Choroid plexus epithelial cell (primary cell): Measurements from ENCODE around the gene GRAMD2A.
A peak's percentile ranks its signal among the peaks of the same experiment; 100 is the strongest.

ENCODE experiments used
- DNase-seq: peaks from one replicate; pipeline ENCODE4 v3.0.0-alpha.2; 2010; ENCODE audit warnings: low read depth
- H3K4me3 ChIP-seq: 2 replicates; pipeline ENCODE4 v1.5.1; 2011; ENCODE audit warnings: low read depth, mild to moderate bottlenecking, control low read depth, low read length, moderate library complexity
- CTCF ChIP-seq: conservative IDR thresholded peaks from 2 replicates; pipeline ENCODE4 v1.5.1; 2011; ENCODE audit warnings: low read depth, mild to moderate bottlenecking, control low read depth, inconsistent platforms, low read length, moderate library complexity

GRAMD2A gene

GRCh38 chr15:72161361-72162132 is 36.0 kb downstream of the GRAMD2A start:
- no peak for DNase-seq
- no peak for TF ChIP-seq CTCF
- H3K4me3 ChIP-seq, result no peak overlapping the region

DNA sequence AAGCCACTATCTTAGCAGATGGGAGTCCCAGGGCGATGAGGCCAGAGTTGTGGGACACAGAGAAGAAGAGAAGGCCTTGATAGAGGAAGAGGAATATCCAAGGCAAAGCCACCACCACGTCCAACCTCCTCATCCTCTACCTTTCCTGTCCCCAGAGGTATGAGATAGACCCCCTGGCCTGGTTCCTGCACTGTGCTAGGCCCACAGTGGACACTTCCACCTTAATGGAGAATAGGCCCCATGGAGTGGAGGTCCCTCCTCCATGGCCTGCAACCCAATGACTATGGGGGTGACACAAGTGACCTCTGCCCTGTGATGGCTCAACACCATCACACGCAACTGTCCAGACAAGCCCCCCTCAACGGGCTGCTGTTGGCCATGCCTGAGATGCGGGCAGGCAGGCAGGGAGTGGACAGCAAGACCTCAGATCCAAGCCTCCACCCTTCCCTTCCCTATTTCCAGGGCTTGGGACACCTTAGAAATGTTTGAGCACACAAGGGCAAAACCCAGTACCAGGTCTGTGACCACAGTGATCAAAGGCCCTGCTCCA is 36.8 kb downstream of the GRAMD2A start:
- TF ChIP-seq CTCF, result no peak
- no peak overlapping the region for H3K4me3 ChIP-seq
- no peak for DNase-seq

DNA sequence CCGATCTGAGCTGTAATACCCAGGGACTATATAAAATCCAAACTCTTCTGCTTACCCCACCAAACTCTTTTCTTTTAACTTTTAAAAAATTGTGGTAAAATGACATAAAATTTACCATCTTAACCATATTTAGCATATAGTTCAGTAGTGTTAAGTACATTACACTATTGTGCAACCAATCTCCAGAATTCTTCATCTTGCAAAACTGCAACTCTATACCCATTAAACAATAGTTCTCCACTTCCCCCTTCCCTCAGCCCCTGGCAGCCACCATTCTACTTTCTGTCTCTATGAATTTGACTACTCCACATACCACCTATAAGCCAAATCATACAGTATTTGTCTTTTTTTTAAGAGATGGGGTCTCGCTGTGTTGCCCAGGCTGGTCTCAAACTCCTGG is 40.7 kb downstream of the GRAMD2A start:
- no peak for DNase-seq
- TF ChIP-seq CTCF, result no peak
- no peak overlapping the region for H3K4me3 ChIP-seq

- peak overlapping the region; percentile 64 for H3K4me3 ChIP-seq
- DNase-seq, result peak; percentile 88
- TF ChIP-seq CTCF, result peak; percentile 95
Observed at GRCh38 chr15:72155635-72156616, 41.7 kb downstream of the GRAMD2A start.

DNA sequence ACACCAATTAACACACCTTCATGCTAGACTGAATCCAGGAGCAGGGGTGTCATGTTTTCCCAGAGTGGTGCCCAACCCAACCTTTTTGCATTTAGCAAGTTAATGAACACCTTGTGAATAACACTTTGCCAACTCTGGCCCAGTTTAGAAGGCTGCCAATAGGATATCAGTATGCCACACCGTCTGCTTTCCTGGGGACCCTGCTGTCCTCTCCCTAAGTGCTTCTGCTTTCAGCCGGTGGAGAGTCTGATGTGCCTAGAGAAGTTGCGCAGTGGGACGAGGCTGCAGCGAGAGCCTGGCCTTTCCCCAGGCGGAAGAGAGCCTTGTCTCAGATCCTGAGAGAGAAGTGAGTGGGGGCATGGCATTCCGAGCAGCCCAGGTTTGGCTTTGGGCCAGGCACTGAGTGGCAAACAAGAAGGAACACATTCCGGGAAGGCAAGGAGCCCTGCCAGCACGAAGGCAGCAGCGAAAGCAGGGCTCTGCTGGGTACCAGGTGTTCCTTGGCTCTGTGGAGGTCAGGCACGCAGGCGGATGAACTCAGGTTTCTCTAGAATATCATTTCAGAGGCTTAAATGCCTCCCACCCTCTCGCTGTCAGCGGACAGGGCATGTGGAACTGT is 42.5 kb downstream of the GRAMD2A start:
- no peak overlapping the region for H3K4me3 ChIP-seq
- no peak for DNase-seq
- TF ChIP-seq CTCF, result no peak

GRCh38 chr15:72154316-72154715 is 43.3 kb downstream of the GRAMD2A start:
- DNase-seq, result no peak
- no peak overlapping the region for H3K4me3 ChIP-seq
- no peak for TF ChIP-seq CTCF
